ENCODE data around the gene HDDC3.

The HDDC3 gene, protein sequence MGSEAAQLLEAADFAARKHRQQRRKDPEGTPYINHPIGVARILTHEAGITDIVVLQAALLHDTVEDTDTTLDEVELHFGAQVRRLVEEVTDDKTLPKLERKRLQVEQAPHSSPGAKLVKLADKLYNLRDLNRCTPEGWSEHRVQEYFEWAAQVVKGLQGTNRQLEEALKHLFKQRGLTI

DNA sequence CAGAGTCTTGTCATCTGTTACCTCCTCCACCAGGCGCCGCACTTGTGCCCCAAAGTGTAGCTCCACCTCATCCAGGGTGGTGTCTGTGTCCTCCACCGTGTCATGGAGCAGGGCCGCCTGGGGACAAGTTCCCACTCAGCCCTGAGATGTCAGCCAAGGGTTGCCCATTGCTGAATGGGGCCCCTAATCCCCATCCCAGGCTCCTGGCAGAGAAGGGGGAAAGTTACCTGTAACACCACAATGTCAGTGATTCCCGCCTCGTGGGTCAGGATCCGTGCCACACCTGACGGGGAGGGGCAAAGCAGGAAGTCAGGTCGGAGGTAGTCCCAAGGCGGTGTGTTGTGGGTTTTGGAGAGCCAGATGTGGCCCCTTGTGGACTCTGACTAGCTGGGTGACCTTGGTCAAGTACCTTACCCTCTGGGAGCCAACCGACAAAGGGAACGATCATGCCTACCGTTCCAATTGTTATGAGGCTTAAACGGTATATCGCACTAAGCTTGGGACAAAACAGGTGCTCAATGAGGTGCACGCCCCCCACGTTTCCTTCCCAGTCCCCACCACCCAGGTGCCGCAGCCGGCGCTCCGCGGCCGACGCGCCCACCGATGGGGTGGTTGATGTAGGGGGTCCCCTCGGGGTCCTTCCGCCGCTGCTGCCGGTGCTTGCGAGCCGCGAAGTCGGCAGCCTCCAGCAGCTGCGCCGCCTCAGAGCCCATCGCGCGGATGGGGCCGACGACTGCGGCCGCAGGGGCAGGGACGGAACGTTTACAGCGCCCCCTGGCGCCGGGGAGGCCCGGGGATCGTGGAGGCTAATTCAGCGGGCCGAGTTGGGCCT lies at the start of gene HDDC3:
HDDC3 (minus strand) TSS at position 722 of the 832 bp plus-strand sequence; CDS start at position 713, 9 bp downstream.
- DNase-seq, result peak; percentile 72

DNA sequence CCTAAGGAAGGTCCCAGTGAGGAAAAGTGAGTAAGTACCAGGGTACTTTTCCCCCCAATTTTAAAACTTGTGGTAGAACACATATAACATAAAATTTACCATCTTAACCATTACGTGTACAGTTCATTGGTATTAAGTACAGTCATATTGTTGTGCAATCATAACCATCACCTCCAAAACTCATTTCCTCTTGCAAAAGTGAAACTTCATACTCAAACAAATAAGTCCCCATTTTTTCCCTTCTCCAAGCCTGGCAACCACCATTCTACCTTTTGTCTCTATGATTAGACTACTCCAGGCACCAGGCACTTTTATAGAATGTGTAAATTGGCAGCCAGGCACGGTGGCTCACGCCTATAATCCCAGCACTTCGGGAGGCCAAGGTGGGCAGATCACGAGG lies 49.8 kb upstream of the HDDC3 start:
- DNase-seq, result no peak

DNA sequence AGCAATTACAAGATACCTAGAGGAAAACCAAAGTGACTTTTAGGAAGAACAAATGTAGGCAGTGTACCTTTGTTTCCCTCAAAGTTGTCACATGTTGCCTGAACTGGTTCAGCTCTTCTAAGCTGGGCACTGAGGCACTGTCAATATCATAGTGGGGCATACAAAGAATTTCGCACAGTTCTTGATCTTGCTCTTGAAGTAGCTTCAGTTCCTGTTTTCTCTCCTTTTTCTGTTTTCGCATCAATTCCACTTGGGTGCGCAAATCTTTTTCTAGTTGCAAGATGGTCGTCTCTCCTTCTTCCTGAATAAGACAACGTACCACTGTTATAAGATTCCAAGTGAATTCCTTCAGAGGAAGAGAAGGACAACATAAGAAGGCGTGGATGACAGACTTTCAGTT lies 49.3 kb upstream of the HDDC3 start:
- no peak for DNase-seq

DNA sequence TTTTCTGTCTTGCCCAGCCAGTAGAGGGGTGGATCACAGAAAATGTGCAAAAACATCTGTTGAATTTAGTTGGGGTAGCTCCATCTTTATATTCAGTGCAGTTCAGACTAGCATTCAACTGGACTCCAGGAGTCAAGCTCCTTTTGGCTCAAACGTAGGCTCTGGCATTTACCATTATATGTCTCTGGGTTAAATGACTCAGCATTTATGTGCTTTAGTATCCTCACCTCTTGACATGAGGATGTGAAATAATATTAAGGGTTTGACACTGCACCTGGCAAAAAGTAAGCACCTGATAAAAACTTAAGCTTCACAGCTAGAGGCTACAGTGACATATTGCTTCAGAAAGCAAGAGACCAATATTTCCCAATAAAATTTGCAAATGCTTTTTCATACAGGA lies 47.2 kb upstream of the HDDC3 start:
- DNase-seq, result no peak

DNA sequence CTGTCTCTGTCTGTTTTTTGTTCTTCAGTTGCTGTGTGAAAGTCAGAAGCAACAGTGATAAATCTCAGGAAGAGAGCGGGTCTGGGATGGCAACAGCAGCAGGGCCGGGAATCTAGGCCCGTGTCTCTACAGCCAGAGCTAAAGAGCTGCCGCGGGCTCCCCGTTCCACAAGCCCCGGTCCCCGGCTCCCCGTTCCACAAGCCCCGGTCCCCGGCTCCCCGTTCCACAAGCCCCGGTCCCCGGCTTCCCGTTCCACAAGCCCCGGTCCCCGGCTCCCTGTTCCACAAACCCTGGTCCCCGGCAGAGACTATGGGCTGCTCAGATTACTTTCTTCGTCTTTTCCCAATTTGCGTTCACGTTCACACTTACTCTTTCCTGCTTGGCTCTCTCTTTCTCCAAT lies 41.9 kb upstream of the HDDC3 start:
- no peak for DNase-seq

DNA sequence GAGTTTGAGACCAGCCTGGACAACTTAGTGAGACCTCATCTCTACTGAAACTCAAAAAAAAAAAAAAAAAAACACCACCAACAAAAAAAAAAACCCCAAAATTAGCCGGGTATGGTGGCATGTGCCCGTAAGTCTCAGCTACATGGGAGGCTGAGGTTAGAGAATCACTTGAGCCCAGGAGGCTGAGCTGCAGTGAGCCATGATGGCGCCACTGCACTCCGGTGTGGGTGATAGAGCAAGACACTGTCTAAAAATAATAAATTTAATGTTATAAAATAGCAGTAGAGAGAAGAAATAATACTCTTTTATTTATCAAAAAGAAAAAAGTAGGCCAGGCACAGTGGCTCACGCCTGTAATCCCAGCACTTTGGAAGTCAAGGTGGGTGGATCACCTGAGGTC lies 39.8 kb upstream of the HDDC3 start:
- DNase-seq, result no peak

DNA sequence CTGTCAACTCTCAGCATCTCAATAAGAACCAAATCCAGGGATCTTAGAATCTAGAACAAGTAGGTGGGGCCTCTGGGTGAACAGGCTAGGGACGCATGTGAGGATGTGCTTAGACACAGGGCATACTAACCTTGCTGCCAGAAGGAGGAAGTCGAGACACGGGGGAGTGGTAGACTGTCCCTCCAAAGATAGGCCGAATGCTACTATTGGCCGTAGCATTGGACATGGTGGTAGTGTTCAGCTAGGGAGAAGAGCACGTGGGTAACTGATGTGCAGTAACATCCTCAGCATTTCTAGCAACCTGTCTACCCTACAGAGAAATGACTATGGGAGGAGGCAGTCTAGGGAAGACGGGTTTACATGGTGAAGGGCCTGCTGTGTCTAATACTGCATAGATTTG lies 37.9 kb upstream of the HDDC3 start:
- DNase-seq, result no peak

DNA sequence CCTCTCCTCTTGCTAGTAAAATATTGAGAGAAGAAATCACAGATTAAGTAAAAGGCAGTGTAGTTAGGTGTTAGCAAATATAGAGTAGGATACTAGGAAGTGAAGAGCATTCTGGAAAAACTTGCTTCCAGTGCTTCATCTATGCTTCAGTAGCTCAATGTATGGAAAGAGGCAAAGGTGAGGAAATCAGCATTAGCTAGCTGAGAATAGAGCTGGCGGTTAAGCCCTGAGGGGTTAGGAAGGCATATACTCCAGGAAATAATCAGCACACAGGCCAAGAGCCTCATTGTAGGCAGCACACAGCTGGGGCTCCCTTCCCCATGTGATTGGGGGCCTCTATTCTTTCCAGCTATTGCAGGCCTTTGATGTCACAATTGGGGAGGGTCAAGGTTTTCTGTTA lies 36.1 kb upstream of the HDDC3 start:
- DNase-seq, result no peak

DNA sequence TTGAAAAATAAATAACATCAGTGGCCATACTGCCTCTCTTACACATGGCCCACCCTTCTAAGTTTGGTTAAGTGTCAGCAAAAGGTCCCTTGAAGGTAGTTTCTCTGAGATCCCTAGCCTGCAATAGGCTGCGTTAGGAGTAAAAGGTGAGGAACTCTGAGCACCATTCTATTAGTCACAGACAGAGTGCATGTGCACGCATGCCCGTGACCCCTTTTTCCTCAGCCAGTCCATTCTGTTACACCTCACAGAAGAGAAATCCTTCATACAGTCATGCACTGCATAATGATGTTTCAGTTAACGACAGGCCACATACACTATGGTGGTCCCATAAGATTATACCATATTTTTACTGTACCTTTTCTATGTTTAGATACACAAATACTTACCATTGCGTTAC lies 34.9 kb upstream of the HDDC3 start:
- no peak for DNase-seq

DNA sequence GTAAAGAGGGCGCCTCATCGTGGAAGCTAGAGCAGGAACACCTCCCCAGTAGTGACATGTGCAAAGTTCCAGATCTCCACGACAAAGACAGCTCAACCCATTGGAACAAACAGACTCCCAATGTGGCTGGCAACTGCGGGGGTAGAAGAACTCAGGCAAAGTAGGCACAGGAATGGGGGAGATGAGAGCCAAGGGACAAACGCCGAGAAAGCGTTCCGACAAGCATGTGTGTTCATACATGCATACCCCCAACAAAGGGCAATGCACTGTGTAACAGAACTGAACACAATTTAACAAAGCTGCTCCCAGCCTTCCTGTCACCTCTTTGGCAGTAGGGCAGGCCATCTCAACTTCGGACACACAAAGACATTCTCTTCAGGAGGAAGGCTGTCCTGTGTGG lies 33.9 kb upstream of the HDDC3 start:
- no peak for DNase-seq

DNA sequence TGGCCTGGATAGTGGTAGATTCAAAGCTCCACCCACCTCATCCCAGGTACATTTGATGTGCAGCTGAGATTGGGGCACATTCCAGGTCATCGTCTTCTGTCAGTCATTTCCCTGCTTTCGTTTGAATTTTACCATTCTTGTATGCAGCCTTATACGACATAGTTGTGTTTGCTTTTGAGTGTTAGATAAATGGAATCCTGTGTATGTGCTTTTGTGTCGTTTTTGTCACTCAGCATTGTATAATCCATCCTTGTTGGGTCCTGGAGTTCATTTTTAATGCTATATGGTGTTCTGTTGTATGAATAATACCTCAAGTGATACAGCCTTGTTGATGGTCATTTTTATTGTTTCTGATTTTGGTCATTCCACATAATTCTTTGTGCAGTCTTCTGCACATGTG lies 29.7 kb upstream of the HDDC3 start:
- no peak for DNase-seq

DNA sequence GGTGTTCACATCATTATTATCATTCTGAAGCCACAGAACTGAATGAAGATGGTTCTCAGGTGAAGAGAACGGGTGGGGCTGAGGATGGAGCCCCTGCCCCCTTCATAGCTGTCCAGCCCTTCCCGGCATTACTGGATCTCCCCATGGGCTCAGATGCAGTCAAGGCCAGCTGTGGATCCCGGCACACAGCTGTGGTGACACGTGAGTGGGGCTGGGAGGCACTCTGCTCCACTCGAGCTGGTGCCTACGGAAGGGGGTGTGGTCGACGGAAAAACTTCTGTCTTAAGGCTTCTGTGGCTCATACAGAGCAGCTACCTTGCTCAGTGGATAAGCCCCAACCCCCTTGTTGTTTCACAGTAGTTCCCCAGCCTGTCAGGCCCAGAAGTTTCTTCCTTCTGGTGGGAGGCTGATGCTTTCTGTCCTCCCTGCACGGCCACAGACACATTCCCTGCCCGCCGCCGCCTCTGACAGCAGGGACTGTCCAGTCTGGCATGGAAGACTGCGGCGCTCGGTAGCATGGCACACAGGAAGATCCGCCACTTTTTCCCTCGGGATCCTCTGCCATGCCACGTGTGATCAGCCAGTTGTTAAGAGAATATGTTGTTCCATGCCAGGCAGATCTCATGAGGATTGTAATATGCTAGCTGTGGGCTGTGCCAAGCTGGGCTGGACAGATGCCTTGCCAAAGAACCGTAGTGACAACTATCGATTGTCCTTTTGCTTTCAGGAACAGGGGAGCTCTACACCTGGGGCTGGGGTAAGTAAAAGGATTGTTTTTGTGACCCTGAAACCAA lies 28.1 kb upstream of the HDDC3 start:
- no peak for DNase-seq

DNA sequence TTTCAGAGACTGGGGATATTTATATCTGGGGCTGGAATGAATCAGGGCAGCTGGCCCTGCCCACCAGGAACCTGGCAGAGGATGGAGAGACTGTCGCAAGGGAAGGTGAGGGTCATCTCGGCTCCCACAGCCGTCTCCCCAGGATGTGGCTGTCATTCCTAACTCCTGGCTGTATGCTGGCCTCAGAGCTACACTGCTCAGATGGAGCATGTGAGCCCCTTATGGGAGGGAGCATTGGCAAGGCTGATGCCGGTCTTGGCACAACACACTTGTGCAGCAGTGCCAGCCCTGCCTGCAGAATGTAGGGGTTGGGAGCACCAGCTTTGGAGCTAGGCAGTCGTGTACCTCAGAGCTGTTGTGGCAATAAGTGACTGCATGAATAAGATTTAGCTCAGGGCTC lies 27.5 kb upstream of the HDDC3 start:
- DNase-seq, result no peak

DNA sequence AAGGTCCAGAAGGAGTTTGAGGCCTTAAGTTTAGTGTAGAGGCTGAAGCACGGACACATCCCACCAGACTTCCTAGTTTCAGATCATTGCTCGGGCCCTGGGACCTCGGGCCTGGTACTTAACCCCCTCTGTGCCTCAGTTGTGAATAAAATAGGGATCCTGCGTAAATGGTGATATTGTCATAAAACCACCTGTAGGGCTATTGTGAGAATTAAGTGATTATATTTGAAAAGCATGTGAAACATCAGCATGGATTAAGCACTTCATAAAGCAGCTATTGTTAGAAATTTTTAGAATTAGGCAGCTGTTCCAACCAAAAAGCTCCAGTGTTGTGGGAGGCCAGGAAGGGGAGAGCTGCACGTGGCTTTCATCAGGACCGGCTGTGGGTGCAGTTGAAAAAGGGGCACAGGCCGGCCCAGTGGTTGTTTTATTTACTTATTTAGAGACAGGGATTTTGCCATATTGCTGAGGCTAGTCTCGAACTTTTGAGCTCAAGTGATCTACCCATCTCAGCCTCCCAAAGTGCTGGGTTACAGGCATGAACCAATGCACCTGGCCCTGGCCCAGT lies 26.8 kb upstream of the HDDC3 start:
- no peak for DNase-seq

DNA sequence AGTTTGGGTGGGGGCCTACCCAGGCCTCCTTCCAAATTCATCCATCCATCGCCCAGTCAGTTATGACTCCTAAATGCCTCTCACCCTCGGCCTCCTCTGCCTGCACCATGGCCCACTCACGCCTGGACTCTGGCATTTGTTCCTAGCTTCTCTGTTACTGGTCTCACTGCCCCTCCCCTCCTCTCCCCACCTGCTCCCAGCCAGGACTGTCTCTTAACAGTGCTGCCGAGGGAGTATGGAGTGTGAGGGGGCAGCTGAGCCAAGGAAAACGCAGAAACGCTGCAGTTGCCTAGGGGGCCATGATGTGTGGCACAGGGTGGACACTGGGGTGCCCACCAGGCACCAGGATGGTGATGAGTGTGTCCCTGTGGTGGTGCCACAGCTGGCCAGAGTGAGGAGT lies 25.4 kb upstream of the HDDC3 start:
- no peak for DNase-seq

DNA sequence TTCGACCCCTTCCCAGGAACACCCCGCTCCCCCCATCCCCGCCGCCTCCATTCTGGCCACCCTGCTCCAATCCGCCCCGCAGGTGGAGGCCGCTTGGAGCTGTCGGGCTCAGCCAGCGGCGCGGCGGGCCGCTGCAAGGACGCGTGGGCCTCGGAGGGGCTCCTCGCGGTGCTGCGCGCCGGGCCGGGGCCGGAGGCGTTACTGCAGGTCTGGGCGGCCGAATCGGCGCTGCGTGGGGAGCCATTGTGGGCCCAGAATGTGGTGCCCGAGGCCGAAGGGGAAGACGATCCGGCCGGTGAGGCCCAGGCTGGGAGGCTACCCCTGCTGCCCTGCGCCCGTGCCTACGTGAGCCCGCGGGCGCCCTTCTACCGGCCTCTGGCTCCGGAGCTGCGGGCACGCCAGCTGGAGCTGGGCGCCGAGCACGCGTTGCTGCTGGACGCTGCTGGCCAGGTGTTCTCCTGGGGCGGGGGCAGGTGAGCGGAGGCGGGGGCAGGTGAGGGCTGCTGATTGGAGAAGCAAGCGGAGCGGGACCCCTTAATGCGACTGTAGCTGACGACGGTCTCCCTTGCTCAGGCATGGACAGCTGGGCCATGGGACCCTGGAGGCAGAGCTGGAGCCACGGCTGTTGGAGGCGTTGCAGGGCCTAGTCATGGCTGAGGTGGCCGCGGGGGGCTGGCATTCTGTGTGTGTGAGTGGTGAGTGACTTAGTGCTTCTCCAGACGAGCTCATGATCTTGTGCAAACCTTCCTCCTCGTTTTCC lies 24.9 kb upstream of the HDDC3 start:
- no peak for DNase-seq

DNA sequence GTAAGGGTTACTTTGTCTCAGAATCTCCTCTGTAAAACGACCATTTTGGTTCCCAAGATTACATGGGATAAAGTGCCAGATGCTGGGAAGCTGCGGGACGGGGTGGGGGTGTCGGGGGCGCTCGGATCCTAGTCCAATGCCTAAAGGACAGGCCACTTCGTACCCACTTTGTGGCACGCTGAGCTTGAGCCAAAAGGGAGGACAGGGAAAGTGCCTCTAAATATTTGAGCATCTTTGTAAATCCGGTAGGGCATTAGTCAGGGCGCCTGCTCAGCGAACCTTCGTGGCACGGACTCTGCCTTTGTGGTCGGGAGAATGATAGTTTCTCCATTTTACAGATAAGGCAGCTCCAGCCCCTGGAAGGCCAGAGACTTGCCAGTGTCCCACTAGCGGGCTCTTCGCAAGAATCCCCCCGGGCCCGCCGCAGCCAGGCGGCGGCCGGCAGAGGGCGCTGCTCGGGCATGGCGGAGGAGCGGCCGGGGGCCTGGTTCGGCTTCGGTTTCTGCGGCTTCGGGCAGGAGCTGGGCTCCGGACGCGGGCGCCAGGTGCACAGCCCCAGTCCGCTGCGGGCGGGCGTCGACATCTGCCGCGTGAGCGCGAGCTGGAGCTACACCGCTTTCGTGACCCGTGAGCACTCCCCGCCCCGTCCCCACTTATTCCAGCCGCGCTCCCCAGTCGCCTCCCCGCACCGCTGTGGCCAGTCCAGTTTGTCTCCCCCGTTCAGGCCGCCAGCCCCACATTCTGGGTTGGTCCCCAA lies 24.1 kb upstream of the HDDC3 start:
- DNase-seq, result peak; percentile 13

DNA sequence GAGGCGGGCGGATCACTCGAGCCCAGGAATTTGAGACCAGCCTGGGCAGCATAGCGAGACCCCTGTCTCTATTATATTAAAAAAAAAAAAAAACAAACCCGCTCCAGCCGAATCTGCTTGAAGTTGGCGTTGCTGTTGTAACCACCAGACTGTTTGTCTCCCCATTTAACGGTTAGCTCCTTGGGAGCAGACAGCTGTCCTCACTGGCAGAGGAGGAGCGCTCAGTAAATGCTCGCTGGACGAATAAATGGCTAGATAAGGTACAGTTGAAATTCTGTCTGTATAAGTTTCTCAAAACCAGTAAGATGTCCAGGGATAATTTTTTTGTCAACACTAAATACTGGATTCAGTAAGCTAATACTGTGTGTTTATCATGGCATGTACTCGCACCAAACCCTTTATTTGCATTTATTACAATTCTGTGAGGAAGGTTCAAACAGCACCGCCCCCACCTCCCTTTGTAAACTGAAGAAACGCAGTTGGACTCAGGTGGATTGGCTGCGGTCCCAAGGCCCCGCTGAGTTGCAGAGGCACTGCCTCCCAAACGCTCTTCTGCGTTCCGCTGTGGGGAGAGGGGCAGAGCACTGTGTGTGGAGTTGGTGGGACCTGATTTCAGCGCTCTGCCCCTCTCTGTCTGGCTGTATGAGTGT lies 23.4 kb upstream of the HDDC3 start:
- no peak for DNase-seq

DNA sequence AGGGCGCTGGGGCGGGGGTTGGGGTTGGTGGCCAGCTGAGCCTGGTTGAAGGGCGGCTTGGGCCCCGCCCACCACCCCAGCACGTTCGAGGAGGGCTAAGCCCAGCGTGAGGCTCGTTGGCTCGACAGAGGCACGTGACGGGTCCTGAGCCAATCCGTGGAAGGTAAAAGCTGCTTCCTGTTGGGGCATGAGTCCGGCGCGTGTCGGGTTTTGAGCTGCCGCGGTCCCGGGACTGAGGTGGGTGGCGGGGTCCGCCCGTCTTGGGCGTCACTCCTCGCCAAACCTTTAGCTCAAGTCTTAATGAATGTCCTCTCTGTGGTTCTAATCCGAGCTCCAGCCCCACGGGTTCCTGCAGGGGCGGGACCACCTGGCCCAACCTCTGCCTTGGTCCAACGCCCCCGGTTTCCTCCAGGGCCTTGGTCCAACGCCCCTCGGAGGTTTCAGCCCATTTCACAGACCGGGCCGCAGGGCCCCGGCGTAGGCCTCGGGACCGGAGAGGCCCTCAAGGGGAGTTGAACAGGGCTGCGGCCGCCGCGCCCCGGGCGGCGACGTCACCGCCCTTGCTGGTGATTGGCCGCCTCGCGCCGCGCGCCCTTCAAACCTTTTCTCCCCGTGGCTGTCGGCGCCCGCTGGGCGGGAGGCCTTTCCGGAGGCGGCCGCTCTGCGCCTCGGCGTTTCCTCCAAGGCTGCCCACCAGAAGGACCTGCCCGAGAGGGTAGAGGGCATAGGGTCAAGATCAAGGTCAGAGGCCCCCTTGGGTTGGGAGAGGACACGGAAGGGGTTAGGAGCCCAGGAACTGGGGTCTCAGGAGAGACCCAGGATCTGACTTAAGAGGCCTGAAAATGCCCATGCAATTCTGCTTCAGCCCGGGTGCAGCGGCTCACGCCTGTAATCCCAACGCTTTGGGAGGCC lies 22.6 kb upstream of the HDDC3 start, which contains the start of gene RCCD1:
RCCD1 (plus strand) TSS at position 173 of the 912 bp plus-strand sequence. CDS start 1,851 bp downstream, outside the sequence.
- peak; percentile 47 for DNase-seq
